ENCODE results near the gene STAG2.
A peak's percentile ranks its signal among the peaks of the same experiment; 100 is the strongest.

STAG2 gene

GRCh38 chrX:124093222-124093621 lies 131.7 kb downstream of the STAG2 start:
- H3K4me2 ChIP-seq (ENCODE audit: low read depth, low read length, poor library complexity, severe bottlenecking) = no peak overlapping the region
- no peaks in the 10 kb centered on the region for H3K4me1 ChIP-seq (ENCODE audit: insufficient read depth, low read length, poor library complexity, severe bottlenecking)
- no peak overlapping the region for H2AFZ ChIP-seq (ENCODE audit: low read length)
- no peaks in the 10 kb centered on the region for H4K20me1 ChIP-seq (ENCODE audit: insufficient read depth, low read length, poor library complexity, severe bottlenecking)
- no peaks in the 10 kb centered on the region for H3K79me2 ChIP-seq (ENCODE audit: insufficient read depth, low read length)
- peaks cover 64% of the 10 kb centered on the region; the same call in 1 of the 2 replicates for H3K36me3 ChIP-seq (ENCODE audit: insufficient read depth, low read length)
- H3K27me3 ChIP-seq (ENCODE audit: insufficient read depth, low read length, poor library complexity, severe bottlenecking) = no peaks in the 10 kb centered on the region
- no peaks in the 10 kb centered on the region for H3K9me2 ChIP-seq (replicated peaks; ENCODE audit: low read depth, low read length)
- no peak overlapping the region for H3K4me3 ChIP-seq (ENCODE audit: low read length, poor library complexity, severe bottlenecking)
- no peak overlapping the region for H3K9ac ChIP-seq (ENCODE audit: low read depth, low read length, poor library complexity, severe bottlenecking)
- H3F3A ChIP-seq (ENCODE audit: low read depth) = no peaks in the 10 kb centered on the region
- no peak for TF ChIP-seq EZH2phosphoT487 (IDR thresholded peaks at IDR 0.05; ENCODE audit: borderline replicate concordance)
- TF ChIP-seq, protein P1, sequence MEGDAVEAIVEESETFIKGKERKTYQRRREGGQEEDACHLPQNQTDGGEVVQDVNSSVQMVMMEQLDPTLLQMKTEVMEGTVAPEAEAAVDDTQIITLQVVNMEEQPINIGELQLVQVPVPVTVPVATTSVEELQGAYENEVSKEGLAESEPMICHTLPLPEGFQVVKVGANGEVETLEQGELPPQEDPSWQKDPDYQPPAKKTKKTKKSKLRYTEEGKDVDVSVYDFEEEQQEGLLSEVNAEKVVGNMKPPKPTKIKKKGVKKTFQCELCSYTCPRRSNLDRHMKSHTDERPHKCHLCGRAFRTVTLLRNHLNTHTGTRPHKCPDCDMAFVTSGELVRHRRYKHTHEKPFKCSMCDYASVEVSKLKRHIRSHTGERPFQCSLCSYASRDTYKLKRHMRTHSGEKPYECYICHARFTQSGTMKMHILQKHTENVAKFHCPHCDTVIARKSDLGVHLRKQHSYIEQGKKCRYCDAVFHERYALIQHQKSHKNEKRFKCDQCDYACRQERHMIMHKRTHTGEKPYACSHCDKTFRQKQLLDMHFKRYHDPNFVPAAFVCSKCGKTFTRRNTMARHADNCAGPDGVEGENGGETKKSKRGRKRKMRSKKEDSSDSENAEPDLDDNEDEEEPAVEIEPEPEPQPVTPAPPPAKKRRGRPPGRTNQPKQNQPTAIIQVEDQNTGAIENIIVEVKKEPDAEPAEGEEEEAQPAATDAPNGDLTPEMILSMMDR (conservative IDR thresholded peaks at IDR 0.05; ENCODE audit: low read length) = no peak
- no peaks in the 10 kb centered on the region for H3K9me3 ChIP-seq (ENCODE audit: insufficient read depth, low read depth, low read length)

- Histone ChIP-seq H3K4me2 (ENCODE audit: low read depth, low read length, poor library complexity, severe bottlenecking) (no peak overlapping the region), H3K36me3 (ENCODE audit: insufficient read depth, low read length) (peaks cover 62% of the 10 kb centered on the region; the same call in 1 of the 2 replicates), H3K27me3 (ENCODE audit: insufficient read depth, low read length, poor library complexity, severe bottlenecking) (no peaks in the 10 kb centered on the region), H3K9ac (ENCODE audit: low read depth, low read length, poor library complexity, severe bottlenecking) (no peak overlapping the region), H3K9me3 (ENCODE audit: insufficient read depth, low read depth, low read length) (no peaks in the 10 kb centered on the region), H3K79me2 (ENCODE audit: insufficient read depth, low read length) (no peaks in the 10 kb centered on the region), H3K9me2 (replicated peaks; ENCODE audit: low read depth, low read length) (no peaks in the 10 kb centered on the region), H3K4me1 (ENCODE audit: insufficient read depth, low read length, poor library complexity, severe bottlenecking) (no peaks in the 10 kb centered on the region), H3F3A (ENCODE audit: low read depth) (no peaks in the 10 kb centered on the region), H4K20me1 (ENCODE audit: insufficient read depth, low read length, poor library complexity, severe bottlenecking) (no peaks in the 10 kb centered on the region), H3K4me3 (ENCODE audit: low read length, poor library complexity, severe bottlenecking) (no peak overlapping the region), H2AFZ (ENCODE audit: low read length) (no peak overlapping the region)
- TF ChIP-seq EZH2phosphoT487 (IDR thresholded peaks at IDR 0.05; ENCODE audit: borderline replicate concordance) = no peak
- TF ChIP-seq, protein P1 (conservative IDR thresholded peaks at IDR 0.05; ENCODE audit: low read length) = no peak
Observed at GRCh38 chrX:124097116-124097515, 135.6 kb downstream of the STAG2 start.

DNA sequence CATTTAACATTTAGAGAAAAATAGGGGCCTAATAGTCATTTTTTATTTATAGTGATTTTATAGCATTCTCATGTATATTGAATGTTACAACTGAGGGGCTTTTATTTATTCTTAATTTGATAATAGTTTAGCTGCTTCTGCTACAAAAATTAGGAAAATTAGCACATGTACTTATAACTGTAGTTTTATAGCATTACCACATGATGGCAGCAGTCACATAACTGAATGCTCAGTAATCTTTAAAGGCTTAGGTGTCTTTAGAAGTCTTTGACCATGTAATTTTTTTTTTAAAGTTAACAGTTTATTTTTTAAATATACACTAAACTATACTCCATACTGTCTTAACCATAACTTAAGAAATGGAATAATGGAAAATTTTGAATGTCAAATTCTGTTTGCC lies 136.6 kb downstream of the STAG2 start:
- H3K9me3 ChIP-seq (ENCODE audit: insufficient read depth, low read depth, low read length) = no peaks in the 10 kb centered on the region
- no peak overlapping the region for H3K9ac ChIP-seq (ENCODE audit: low read depth, low read length, poor library complexity, severe bottlenecking)
- H3K9me2 ChIP-seq (replicated peaks; ENCODE audit: low read depth, low read length) = no peaks in the 10 kb centered on the region
- peaks cover 54% of the 10 kb centered on the region; the same call in 1 of the 2 replicates for H3K36me3 ChIP-seq (ENCODE audit: insufficient read depth, low read length)
- H3K79me2 ChIP-seq (ENCODE audit: insufficient read depth, low read length) = no peaks in the 10 kb centered on the region
- no peaks in the 10 kb centered on the region for H4K20me1 ChIP-seq (ENCODE audit: insufficient read depth, low read length, poor library complexity, severe bottlenecking)
- no peak overlapping the region for H3K4me2 ChIP-seq (ENCODE audit: low read depth, low read length, poor library complexity, severe bottlenecking)
- no peaks in the 10 kb centered on the region for H3K27me3 ChIP-seq (ENCODE audit: insufficient read depth, low read length, poor library complexity, severe bottlenecking)
- no peak for TF ChIP-seq EZH2phosphoT487 (IDR thresholded peaks at IDR 0.05; ENCODE audit: borderline replicate concordance)
- TF ChIP-seq, protein P1 (conservative IDR thresholded peaks at IDR 0.05; ENCODE audit: low read length) = peak; percentile 57
- no peak overlapping the region for H3K4me3 ChIP-seq (ENCODE audit: low read length, poor library complexity, severe bottlenecking)
- H3K4me1 ChIP-seq (ENCODE audit: insufficient read depth, low read length, poor library complexity, severe bottlenecking) = no peaks in the 10 kb centered on the region
- H2AFZ ChIP-seq (ENCODE audit: low read length) = no peak overlapping the region
- H3F3A ChIP-seq (ENCODE audit: low read depth) = no peaks in the 10 kb centered on the region
